Raji (cell line): ENCODE data around the gene GALNT16.

Experiments used
- POLR2A ChIP-seq: IDR thresholded peaks from 2 replicates; pipeline ENCODE4 v1.6.1; 2011; ENCODE audit warnings: low read depth, low read length, control low read depth; ENCODE audit not compliant: insufficient read depth

Gene GALNT16

GRCh38 chr14:69332782-69333395 is 72.9 kb downstream of the GALNT16 start:
- TF ChIP-seq POLR2A = no peak

- no peak for TF ChIP-seq POLR2A
Observed at GRCh38 chr14:69333791-69334337, 73.9 kb downstream of the GALNT16 start.

GRCh38 chr14:69334576-69334975 is 74.6 kb downstream of the GALNT16 start:
- TF ChIP-seq POLR2A = no peak

- TF ChIP-seq POLR2A = no peak
Observed at GRCh38 chr14:69335371-69335771, 75.4 kb downstream of the GALNT16 start.

- TF ChIP-seq POLR2A = no peak
Observed at GRCh38 chr14:69337984-69338383, 78.0 kb downstream of the GALNT16 start.

- no peak for TF ChIP-seq POLR2A
Observed at GRCh38 chr14:69339426-69339825, 79.5 kb downstream of the GALNT16 start.

- no peak for TF ChIP-seq POLR2A
Observed at GRCh38 chr14:69342928-69343525, 83.1 kb downstream of the GALNT16 start.

GRCh38 chr14:69344171-69344570 is 84.2 kb downstream of the GALNT16 start:
- no peak for TF ChIP-seq POLR2A

- TF ChIP-seq POLR2A = no peak
Observed at GRCh38 chr14:69345402-69345801, 85.4 kb downstream of the GALNT16 start.

GRCh38 chr14:69346710-69347109 is 86.8 kb downstream of the GALNT16 start:
- TF ChIP-seq POLR2A = no peak

- no peak for TF ChIP-seq POLR2A
Observed at GRCh38 chr14:69349091-69349777, 89.3 kb downstream of the GALNT16 start.

GRCh38 chr14:69350892-69351291 is 90.9 kb downstream of the GALNT16 start:
- TF ChIP-seq POLR2A = no peak

GRCh38 chr14:69351385-69351784 is 91.4 kb downstream of the GALNT16 start:
- no peak for TF ChIP-seq POLR2A

- no peak for TF ChIP-seq POLR2A
Observed at GRCh38 chr14:69351911-69352310, 92.0 kb downstream of the GALNT16 start.

GRCh38 chr14:69353168-69353567 is 93.2 kb downstream of the GALNT16 start:
- no peak for TF ChIP-seq POLR2A
